DMS153 treated with DMSO at 0.1 percent for 48 hours (cell line): ENCODE data around the gene CLOCK.
A peak's percentile ranks its signal among the peaks of the same experiment; 100 is the strongest.

Experiments
- DNase-seq: peaks from one replicate; lab custom pipeline; 2025; ENCODE audit not compliant: unreplicated experiment; lab: John Stamatoyannopoulos, UW

Gene CLOCK

GRCh38 chr4:55545151-55545550 lies 1.6 kb downstream of the CLOCK start:
- DNase-seq = peak; percentile 30

- DNase-seq = no peak
Measured at GRCh38 chr4:55543858-55544257, 2.9 kb downstream of the CLOCK start.

- no peak for DNase-seq
Measured at GRCh38 chr4:55540271-55540670, 6.4 kb downstream of the CLOCK start.

- no peak for DNase-seq
Measured at GRCh38 chr4:55539658-55540057, 7.1 kb downstream of the CLOCK start.

GRCh38 chr4:55538531-55538930 lies 8.2 kb downstream of the CLOCK start:
- DNase-seq = no peak

- DNase-seq = no peak
Measured at GRCh38 chr4:55534306-55534705, 12.4 kb downstream of the CLOCK start.

- no peak for DNase-seq
Measured at GRCh38 chr4:55530691-55531090, 16.0 kb downstream of the CLOCK start.

- no peak for DNase-seq
Measured at GRCh38 chr4:55530167-55530566, 16.5 kb downstream of the CLOCK start.

GRCh38 chr4:55528491-55528890 lies 18.2 kb downstream of the CLOCK start:
- no peak for DNase-seq

GRCh38 chr4:55524844-55525571 lies 21.7 kb downstream of the CLOCK start:
- no peak for DNase-seq

- no peak for DNase-seq
Measured at GRCh38 chr4:55518442-55518841, 28.3 kb downstream of the CLOCK start.

- no peak for DNase-seq
Measured at GRCh38 chr4:55517526-55518229, 29.0 kb downstream of the CLOCK start.

GRCh38 chr4:55512922-55513571 lies 33.7 kb downstream of the CLOCK start:
- DNase-seq = no peak

GRCh38 chr4:55512077-55512476 lies 34.6 kb downstream of the CLOCK start:
- no peak for DNase-seq

GRCh38 chr4:55510685-55511084 lies 36.0 kb downstream of the CLOCK start:
- no peak for DNase-seq

- no peak for DNase-seq
Measured at GRCh38 chr4:55509266-55509665, 37.4 kb downstream of the CLOCK start.

- DNase-seq = no peak
Measured at GRCh38 chr4:55507612-55508011, 39.1 kb downstream of the CLOCK start.

GRCh38 chr4:55503169-55503568 lies 43.5 kb downstream of the CLOCK start:
- DNase-seq = no peak

GRCh38 chr4:55500072-55500471 lies 46.6 kb downstream of the CLOCK start:
- DNase-seq = no peak

GRCh38 chr4:55499495-55499894 lies 47.2 kb downstream of the CLOCK start:
- no peak for DNase-seq

- no peak for DNase-seq
Measured at GRCh38 chr4:55498051-55498450, 48.7 kb downstream of the CLOCK start.

GRCh38 chr4:55491486-55491885 lies 55.2 kb downstream of the CLOCK start:
- DNase-seq = no peak
